Stimulated activated CD8-positive, alpha-beta memory T cell treated with anti-CD3 and anti-CD28 coated beads, Interleukin-12 subunit alpha, Interleukin-12 subunit beta, amount 100 ng/mL, for 1 hour (primary cell): ENCODE data around the gene ASCC3.

Experiments
- DNase-seq: peaks from one replicate; pipeline ENCODE4 v3.0.0-alpha.2; 2020; ENCODE audit warnings: low read depth

The ASCC3 gene

DNA sequence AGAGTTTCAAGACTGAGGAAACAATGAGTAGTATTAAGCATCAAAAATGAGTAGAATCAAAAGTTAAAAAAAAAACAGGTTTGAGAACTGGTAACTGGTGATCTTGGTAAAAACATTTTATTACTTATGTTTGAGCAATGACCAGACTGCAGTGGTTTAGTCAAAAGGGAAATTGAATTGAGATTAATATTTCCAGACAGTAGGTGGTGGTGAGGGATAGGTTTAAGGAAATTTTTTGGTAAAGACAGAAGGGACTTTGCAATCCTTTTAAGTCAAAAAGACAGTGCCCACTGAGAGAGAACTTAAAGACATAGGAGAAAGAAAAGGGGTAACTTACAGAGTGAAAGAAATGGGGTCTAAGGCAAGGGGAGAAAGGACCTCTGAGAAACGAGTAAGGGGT lies 156.9 kb downstream of the ASCC3 start:
- no peak for DNase-seq

DNA sequence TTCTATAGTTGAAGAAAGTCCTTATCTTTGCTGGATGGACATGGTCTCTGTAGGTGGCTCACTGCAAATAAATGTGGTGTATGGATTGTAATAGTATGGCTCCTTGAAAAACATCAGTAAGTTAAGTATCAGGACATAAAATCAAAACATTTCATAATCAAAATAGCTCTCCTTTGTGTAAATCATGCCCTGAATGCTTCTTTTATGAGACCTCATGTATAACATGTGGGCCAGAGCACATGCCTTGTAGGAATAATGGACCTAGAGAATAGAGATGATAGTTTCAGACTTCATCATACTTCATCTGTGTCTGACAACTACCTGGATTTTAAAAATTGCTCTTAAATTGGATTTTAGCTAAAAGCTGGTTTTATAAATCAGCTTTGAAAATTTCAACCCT lies 159.9 kb downstream of the ASCC3 start:
- no peak for DNase-seq

DNA sequence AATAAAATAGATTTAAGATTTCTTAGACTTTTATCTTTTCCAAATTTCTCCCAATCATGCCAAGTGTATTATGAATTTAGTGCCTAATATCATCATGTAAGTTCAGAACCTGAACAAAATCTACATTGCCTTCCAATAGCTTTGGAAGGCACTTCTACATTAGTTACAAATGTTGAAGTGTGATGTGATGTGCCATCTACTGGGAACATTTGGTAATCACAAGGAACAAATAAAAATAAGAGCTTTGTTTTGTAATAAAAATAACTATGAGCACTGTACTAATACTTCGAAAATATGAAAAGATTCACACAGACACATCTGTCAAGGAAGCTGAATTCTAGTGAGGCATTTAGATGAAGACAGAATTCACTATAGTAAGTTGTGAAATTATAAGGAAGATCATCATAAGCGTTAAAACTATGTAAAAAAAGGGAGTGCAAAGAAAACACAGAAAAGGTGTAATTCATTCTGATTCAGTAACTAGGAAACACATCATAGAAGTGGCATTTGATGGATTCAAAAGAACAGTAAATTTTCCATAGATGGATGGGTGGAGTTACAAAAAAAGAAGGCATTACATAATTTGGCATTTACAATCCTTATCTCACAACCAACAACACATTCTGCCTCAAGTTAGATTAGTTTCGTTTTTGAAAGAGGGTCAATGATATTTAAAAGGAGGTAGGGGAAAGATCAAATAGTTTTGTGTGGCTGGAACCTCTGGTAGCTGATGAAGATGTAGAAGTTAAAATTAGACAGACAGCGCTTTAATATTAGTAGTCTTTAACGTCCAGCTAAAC lies 161.0 kb downstream of the ASCC3 start:
- DNase-seq = no peak

DNA sequence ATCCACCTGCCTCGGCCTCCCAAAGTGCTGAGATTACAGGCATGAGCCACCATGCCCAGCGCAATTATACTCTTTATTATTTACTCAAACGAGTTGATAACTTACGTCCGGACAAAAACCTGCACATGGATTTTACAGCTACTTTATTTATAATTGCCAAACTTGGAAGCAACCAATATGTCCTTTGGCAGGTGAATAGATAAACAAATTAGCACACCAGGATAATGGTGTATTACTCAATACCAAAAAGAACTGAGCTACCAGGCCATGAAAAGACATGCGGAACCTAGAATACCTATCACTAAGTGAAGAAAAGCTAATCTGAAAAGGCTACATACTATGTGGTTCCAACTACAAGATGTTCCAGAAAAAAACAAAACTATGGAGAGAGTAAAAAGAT lies 168.1 kb downstream of the ASCC3 start:
- DNase-seq = no peak

DNA sequence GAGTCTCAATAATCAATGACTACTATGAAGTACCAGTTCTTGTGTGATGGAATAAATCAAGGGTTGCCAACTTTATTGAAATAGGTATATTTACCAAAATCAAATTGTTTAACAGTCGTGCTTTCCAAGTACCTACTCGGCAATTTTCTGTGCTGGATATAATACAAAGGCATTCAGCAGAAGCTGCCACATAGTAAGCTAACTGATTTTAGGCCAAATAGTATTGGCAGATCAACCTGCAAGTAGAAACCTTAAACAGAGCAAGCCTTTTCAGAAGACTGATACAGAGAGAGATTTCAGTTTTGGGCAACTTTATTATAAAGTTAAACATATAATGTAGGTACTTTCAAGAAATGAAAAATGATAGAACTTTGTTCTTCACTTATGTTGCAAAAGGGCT lies 174.6 kb downstream of the ASCC3 start:
- DNase-seq = no peak

DNA sequence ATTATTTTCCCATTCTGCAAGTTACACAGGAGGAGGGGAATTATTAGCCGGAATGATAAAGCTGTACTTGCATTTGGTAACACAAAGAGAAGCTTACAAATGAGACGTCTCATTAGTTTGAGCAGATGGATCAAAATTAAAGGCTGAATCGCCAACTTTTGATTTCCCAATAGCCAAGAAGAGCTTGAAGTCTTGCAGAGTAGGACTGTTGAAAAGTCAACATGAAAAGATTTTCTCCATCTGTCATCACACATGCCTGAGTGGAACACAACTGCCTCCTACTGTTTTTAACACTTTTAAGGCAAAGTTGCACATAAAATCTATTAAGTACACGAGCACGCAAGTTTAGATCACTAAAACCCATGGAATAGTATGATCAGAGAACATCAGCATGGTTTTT lies 176.2 kb downstream of the ASCC3 start:
- DNase-seq = no peak

DNA sequence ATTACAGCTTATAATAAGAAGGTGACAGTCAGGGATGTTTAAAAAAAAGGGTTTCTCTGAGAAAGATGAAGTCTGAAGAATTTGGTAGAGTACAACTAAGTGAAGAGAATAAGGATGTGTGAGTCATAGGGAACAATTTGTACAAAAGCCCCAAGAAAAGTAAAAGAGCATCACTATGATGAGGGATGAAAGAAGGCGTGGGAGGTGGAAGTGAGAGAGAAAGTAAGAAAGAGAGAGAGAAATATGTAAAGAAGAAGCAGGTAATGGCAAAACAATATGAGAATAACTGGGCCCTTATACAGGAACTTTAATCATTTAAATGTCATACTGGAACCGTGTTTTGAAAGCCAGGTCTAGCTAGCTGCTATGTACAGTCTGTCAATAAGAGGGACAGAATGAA lies 179.4 kb downstream of the ASCC3 start:
- DNase-seq = no peak

DNA sequence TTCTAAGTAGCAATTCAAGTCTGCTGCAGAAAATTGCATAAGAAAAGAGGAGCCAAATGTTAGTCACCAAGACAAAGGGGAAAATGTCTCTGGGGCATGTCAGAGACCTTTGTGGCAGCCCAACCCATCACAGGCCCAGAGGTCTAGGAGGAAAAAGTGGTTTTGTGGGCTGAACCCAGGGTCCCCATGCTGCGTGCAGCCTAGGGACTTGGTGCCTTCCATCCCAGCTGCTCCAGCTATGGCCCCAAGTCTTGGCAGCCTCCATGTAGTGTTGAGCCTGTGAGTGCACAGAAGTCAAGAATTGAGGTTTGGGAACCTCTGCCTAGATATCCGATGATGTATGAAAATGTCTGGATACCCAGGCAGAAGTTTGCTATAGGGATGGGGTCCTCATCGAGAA lies 181.1 kb downstream of the ASCC3 start:
- DNase-seq = no peak

DNA sequence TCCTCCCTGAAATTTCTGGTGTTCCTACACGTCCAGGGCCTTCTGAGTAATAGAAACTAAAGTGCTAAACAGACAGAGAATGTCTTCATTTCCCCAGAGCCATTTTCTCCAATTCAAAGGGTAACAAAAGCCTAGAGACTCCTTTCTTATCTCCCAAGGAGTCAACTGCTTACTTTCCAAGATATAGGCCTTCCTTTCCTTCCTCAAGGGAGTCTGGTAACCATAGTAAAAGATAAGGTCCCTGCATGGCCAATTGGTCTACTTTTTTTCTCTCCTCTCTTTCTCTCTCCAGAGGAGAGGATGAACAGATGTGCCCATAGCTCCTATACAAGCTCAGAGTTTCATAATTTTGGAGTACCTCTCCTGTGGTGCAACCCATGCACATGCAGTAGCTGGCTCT lies 185.7 kb downstream of the ASCC3 start:
- no peak for DNase-seq

DNA sequence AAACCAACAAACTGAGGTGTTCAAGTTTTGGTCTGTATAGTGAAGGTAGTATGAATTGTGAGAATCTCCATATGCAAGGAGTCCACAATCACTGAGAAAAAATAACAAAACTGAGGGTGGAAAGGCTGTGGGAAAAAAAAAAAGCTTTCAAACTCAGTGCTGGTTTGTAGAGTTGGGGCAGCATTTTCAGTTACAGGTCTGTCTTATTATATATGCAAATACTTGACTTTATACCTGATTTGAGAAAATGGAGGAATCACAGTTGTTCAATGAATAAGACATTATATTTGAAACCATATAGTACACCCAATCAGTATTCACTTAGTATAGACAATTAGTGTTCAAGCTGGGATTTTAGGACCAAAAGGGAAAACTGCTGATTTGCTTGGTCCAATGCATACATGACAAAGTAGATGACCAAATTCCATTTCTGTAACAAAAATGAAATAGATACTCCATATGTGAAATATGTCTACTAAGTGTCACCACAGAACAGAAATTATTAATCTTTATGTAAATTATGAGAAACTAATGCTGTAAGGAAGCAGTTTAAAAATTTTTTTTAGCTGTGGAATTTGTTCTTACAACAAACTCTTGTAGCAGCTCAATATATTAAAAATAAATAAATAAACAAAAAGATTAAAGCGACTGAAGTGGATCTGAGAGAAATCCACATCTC lies 187.7 kb downstream of the ASCC3 start:
- DNase-seq = no peak

DNA sequence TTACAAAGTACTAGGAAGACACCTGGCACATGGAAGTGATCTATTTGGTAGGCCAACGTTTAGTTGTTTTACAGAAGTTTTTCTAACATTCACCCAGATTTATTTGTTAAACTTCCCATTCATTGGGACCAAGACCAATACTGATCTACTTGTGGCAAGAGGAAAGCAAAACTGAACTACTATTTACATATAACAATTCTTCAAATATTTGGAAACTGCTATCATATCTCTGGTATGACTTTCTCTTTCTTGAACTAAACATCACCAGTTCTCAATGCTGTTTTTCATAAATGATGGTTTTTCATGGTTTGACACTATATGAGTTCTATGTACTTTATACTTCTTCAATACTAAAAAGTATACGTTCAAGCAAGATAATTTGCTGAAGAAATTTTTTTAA lies 189.2 kb downstream of the ASCC3 start:
- DNase-seq = no peak

DNA sequence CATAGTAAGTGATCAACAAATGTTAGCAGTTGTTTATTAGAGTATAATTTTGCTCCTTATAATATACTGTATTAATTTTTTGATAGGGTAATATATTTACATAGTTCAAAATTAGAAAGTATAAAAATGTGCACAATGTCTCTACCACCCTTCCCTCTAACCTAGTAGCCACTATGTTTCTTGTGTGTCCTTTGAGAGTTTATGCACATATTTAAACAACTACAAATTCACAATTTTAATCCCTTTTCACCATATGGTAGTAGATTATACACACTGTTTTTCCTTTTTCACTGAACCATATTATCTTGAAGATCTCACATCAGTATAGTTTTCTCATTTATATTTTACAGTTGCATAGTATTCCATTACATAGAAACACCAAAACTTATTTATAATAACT lies 194.9 kb downstream of the ASCC3 start:
- no peak for DNase-seq

DNA sequence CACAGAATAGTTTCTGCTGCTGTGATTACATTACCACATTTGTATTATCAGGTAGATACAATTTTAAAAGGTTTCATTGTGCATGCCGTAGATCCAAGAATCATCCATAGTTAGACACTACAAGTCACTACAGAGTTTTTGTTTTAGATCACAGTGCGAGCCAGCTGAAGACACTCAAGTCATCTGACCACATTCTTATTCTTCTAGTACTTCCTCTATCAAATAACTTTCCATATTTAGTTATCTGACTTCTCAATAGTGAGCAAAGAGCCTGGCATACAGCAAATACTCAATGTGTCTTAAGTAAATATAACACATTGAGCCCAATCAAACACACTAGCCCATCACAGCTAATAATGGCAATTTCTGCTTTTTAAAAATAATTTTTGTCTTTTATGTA lies 195.4 kb downstream of the ASCC3 start:
- DNase-seq = no peak

DNA sequence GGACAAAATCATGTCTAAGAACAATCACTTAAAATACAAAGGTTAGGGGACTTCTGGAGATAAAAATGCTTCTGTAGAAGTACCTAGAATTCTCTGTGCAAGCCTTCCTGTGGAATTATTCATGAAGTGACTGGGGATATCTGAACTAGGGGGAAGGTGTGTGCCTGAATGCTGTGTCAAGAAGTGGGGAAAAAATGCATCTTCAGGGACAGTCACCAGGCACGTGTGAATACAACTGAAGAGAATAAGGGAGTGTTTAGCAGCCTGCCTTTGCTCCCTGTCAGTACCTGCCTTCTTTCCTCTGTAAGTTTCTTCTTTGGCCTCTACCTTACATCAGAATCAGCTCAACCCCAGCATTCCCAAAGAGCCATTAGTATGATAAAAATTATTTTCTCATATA lies 201.0 kb downstream of the ASCC3 start:
- no peak for DNase-seq

DNA sequence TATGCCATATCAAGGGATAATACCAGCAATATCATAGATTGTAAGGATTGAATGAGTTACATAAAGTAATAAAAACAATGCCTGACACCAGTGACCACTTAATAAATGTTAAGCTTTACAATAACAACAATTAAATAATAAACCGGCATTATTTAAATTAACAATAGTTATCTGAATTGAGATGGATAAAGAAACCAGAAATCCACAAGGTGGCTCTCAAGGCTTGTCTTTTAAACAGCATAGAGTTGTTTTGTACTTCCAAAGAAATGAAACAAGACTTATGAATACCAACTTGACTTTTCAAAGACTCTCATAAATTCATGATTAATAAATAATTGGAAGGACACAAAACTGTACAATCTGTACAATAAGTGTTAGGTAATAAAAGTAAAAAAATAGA lies 203.1 kb downstream of the ASCC3 start:
- no peak for DNase-seq

DNA sequence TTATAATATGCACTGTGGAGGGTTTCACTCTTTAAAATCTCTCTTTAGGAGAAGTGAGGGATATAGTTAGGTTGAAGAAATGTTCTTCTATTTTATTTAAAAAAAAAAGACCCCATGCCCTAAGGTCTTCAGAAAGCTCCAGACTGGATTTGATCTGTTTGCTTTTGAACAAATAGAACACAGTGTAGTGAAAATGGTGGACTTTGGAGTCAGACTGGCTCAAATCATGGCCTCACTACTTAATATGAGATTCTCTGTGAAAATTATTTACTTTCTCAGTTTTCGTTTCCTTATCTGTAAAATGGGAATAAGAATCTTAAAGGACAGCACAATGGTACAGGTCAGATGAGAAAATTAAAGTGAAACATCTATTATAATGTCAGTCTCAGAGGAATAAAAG lies 203.9 kb downstream of the ASCC3 start:
- no peak for DNase-seq

DNA sequence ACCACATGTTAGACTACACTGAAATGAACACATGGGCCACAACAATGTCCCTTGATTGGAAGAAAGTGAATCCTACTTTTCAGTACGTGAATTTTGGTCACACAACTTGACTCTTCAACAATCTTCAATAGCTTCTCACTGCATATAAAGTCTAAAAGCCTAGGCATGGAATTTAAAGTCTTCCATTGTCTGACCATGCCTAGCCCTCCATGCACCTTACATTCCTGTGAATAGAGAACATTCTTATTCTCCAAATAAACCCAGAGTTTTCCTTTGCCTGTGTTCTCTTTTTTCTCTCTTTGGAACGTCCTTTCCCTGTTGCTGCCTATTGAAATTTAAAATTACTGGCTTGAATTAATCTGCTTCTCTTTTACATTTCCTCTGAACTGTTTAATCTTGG lies 207.5 kb downstream of the ASCC3 start:
- DNase-seq = no peak

DNA sequence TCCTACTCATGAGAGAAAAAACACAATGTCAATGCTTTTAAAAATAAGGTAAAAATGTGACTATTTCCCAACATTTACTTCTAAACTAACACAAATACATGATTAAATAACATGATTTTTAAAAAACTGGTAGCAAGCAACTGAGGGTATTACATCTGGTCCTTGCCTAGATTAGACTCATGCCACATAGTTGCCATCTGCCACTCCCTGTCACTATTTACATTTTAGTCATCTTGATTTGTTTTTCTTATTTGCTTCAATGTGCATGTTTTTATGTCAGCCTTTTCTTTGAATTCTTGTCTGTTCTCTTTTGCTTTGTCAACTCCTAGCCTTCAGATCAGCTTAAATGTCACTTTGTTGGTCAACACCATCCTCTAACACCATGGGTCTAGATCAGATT lies 209.4 kb downstream of the ASCC3 start:
- no peak for DNase-seq

DNA sequence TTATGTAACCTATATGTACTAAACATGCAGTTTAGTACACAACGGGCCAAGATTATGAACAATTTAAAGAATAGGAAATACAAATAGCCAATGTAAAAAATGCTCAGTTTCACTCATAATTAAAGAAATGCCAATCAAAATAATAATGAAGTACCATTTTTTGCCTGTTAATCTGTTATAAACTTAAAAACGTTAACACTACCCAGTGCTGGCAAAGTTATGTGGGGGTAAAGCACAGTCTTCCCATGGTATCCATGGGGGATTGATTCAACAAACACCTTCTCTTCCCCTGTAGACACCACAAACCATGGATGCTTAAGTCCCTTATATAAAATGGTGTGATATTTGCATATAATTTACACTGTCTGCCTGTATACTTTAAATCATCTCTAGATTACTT lies 211.1 kb downstream of the ASCC3 start:
- no peak for DNase-seq

DNA sequence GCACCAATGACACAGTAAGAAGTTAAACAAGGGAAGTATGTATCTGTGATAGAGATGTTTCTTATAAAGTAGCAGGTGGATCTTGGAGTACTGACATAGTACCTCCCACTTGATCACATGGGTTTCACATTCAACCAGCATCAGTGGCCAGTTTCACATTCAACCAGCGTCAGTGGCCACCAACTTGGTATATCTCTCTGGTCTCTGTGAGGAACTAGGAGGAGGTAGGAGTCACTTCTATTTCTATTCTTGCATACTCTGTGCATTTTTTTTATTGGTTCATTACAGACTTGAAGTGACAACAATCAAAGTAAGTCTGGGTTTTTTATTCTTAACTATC lies 216.1 kb downstream of the ASCC3 start:
- no peak for DNase-seq

DNA sequence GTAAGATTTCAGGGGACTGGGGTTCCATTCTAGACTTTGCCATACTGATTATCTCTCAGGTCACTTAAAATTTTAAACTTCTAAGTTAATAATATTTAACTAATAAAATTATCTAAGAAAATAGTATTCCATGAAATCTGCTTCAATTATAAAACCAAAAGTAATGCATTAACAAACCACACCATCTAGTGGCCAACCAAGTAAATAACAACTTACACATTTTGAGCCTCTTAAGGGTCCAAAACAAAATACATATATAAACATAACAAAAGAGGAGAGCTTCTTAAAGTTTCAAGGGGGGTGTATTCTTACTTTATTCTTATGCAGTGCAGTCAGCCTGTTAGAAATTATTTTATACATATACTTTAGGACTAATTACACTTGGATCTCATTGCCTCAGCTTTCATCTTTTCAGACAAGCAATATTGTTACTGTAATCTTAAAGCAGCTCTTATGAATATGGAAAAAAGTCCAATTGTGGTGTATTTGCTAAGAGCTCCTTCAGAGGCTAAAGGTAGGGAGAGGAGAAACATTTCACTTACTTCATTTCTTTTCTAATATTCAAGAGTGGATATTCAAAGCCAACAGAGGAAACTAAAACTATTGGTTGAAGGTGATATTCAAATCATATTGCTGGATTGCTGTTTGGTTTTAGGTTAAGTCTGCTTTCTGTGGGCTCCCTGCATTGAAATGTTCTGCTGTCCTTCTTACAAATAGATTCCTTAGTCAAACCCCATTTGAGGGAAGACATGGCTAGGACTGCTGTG lies 216.7 kb downstream of the ASCC3 start:
- no peak for DNase-seq

DNA sequence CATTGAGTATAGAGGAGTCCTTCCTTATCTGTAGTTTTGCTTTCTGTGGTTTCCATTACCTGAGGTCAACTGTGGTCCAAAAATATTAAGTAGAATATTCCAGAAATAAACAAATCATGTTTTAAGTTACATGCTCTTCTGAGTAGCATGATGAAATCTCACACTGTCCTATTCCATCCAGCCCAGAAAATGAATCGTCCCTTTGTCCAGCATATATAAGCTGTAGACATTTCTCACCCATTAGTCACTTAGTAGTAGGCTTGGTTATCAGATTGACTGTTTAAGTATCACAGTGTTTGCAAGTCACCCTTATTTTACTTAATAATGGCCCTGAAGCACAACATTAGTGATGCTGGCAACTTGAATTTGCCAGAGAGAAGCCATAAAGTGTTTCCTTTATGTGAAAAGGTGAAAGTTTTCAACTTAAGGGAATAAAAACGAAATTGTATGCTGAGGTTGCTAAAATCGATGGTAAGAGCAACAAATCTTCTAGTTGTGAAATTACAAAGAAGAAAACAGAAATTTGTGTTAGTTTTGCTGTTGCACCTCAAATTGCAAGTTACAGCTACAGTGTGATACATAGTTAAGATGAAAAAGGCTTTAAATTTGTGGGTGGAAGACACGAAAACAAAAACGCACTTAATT lies 217.8 kb downstream of the ASCC3 start:
- no peak for DNase-seq

DNA sequence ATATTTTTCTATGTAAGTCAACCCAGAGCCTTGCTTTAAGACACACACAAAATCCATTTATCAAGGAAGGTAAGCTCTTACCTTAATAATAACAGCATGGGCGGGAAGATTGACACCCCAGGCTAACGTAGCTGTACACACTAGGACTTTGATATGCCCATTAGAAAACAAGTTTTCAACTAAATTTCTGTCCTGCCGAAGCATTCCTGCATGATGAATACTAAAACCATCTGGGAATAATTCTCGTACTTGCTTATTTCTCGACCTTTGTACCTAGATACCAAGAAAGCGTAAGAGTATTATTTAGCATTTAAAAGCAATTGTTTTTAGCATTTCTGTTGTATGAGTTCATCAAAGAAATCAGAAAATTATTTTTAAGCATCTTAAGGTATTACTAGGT lies 218.9 kb downstream of the ASCC3 start:
- no peak for DNase-seq
